ENCODE data around the gene LY6G6F.

- TF ChIP-seq TP53 (CRISPR knock-in tag; conservative IDR thresholded peaks at IDR 0.05) = no peak
- no peak for TF ChIP-seq STAT6 (CRISPR knock-in tag; IDR thresholded peaks at IDR 0.05; ENCODE audit: borderline replicate concordance)
- no peak for TF ChIP-seq ZNF224 (CRISPR knock-in tag; IDR thresholded peaks at IDR 0.05)
- no peak for TF ChIP-seq ARNTL (CRISPR knock-in tag; IDR thresholded peaks at IDR 0.05)
Observed at GRCh38 chr6:31663126-31663960, 43.3 kb upstream of the LY6G6F start.
